IPS DF 6.9 (cell line): ENCODE measurements around the gene DMD.

Experiments
- DNase-seq: peaks from one replicate; pipeline ENCODE4 v3.0.0-alpha.2; 2013; ENCODE audit warnings: low read depth, low spot score
- H3K27ac ChIP-seq: one replicate; pipeline ENCODE4 v1.5.1; 2013; ENCODE audit warnings: low read length, control low read depth
- H3K27me3 ChIP-seq: 2 replicates; pipeline ENCODE4 v1.6.1; 2013; ENCODE audit warnings: mild to moderate bottlenecking, low read length; ENCODE audit not compliant: control insufficient read depth, insufficient read depth
- H3K36me3 ChIP-seq: 2 replicates; pipeline ENCODE4 v1.6.1; 2013; ENCODE audit warnings: low read length; ENCODE audit not compliant: control insufficient read depth, insufficient read depth
- H3K4me1 ChIP-seq: 2 replicates; pipeline ENCODE4 v1.6.1; 2013; ENCODE audit warnings: low read length; ENCODE audit not compliant: control insufficient read depth, insufficient read depth
- H3K4me3 ChIP-seq: 2 replicates; pipeline ENCODE4 v1.5.1; 2013; ENCODE audit warnings: mild to moderate bottlenecking, low read length
- H3K9me3 ChIP-seq: 2 replicates; pipeline ENCODE4 v1.6.1; 2013; ENCODE audit warnings: low read length, inconsistent platforms; ENCODE audit not compliant: control insufficient read depth, insufficient read depth
- WGBS: extraction: QIAGEN DNeasy Blood & Tissue Kit; methylation state at CpG from one replicate; pipeline ENCODE4 v1.1.7; 2013; ENCODE audit warnings: mixed read lengths, missing lambda C conversion rate; ENCODE audit not compliant: insufficient read length, insufficient coverage; 5-methylcytosine and 5-hydroxymethylcytosine counted together

DMD gene

GRCh38 chrX:31071725-31072124, 2139.6 kb downstream of the DMD start, which contains the start of gene FTHL17:
Gene FTHL17, minus strand, starts transcription at chrX:31072041. Its CDS starts 88 bp downstream, at chrX:31071953.
- H3K4me3 ChIP-seq: no peak within 1 kb of the TSS
- WGBS: no CpG with 5 or more reads among the region's 33 CpGs
- no peak within 1 kb of the TSS for H3K27ac ChIP-seq
- no peaks in the 10 kb centered on the region for H3K4me1 ChIP-seq
- no peaks in the 10 kb centered on the region for H3K9me3 ChIP-seq
- H3K27me3 ChIP-seq: no peaks in the 10 kb centered on the region
- H3K36me3 ChIP-seq: no peaks in the 10 kb centered on the region
- DNase-seq: no peak

- H3K9me3 ChIP-seq: no peaks in the 10 kb centered on the region
- no peak for DNase-seq
- H3K27me3 ChIP-seq: no peaks in the 10 kb centered on the region
- no peak overlapping the region for H3K27ac ChIP-seq
- no CpG with 5 or more reads among the region's 18 CpGs for WGBS
- no peaks in the 10 kb centered on the region for H3K4me1 ChIP-seq
- H3K36me3 ChIP-seq: no peaks in the 10 kb centered on the region
- H3K4me3 ChIP-seq: no peak overlapping the region
Measured at GRCh38 chrX:31071262-31071661, 2140.1 kb downstream of the DMD start.

- no peaks in the 10 kb centered on the region for H3K36me3 ChIP-seq
- H3K27me3 ChIP-seq: no peaks in the 10 kb centered on the region
- H3K27ac ChIP-seq: no peak overlapping the region
- no peak for DNase-seq
- no peaks in the 10 kb centered on the region for H3K4me1 ChIP-seq
- no peak overlapping the region for H3K4me3 ChIP-seq
- H3K9me3 ChIP-seq: no peaks in the 10 kb centered on the region
Measured at GRCh38 chrX:31070057-31070468, 2141.3 kb downstream of the DMD start.
